ACC112 (cell line): Measurements from ENCODE around the gene F13A1.

Source experiments
- H2AFZ ChIP-seq: fragments of 200-600 bp; sonication (generic); one replicate; pipeline ENCODE4 v1.6.0; 2017; ENCODE audit warnings: antibody characterized with exemption, low read length; ENCODE audit not compliant: unreplicated experiment
- H3K27ac ChIP-seq: fragments of 200-600 bp; sonication (generic); 2 replicates; pipeline ENCODE4 v1.5.1; 2014; ENCODE audit warnings: low read depth, mild to moderate bottlenecking, antibody characterized with exemption, low read length, moderate library complexity
- H3K27me3 ChIP-seq: fragments of 200-600 bp; sonication (generic); 2 replicates; pipeline ENCODE4 v1.6.1; 2014; ENCODE audit warnings: mild to moderate bottlenecking, antibody characterized with exemption, low read length, moderate library complexity, mixed read lengths; ENCODE audit not compliant: insufficient read depth
- H3K36me3 ChIP-seq: fragments of 200-600 bp; sonication (generic); 2 replicates; pipeline ENCODE4 v1.6.1; 2016; ENCODE audit warnings: mild to moderate bottlenecking, antibody characterized with exemption, low read length, moderate library complexity, mixed read lengths; ENCODE audit not compliant: insufficient read depth
- H3K4me1 ChIP-seq: fragments of 200-600 bp; sonication (generic); one replicate; pipeline ENCODE4 v1.6.1; 2016; ENCODE audit warnings: low read length, mixed read lengths; ENCODE audit not compliant: insufficient read depth, unreplicated experiment, control insufficient read depth
- H3K4me3 ChIP-seq: fragments of 200-600 bp; sonication (generic); 2 replicates; pipeline ENCODE4 v1.5.1; 2014; ENCODE audit warnings: mild to moderate bottlenecking, low read depth, low read length
- H3K79me2 ChIP-seq: fragments of 200-600 bp; sonication (generic); one replicate; pipeline ENCODE4 v1.6.0; 2016; ENCODE audit warnings: low read length; ENCODE audit not compliant: control insufficient read depth, unreplicated experiment, insufficient read depth

Gene F13A1

DNA sequence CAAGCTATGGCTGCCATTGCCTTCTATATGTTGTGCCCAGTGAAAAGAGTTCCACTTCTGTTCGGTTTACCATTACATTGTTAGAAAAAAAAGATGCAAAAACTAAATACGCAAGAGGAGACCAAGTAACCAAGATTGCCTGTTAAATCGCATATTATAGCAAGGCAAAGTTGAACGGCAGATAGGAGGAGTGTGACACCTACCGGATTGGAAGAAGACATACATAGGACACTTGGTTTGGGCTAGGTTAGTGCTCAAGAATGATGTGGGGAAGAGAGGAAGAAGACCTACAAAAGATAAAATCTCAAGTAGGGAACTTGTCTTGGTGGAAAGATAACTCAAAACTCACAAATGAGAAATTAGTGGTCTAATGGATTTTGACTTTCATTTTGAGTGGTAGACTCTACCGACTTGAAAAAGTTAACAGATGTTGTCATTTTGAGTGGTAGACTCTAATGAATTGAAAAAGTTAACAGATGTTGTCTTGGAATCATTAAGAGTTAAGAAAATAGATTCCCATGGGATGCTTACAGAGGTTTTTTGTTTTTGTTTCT is 95.5 kb downstream of the F13A1 start:
- Histone ChIP-seq H3K79me2 (no peaks in the 10 kb centered on the region), H3K36me3 (no peaks in the 10 kb centered on the region), H3K4me3 (no peak overlapping the region), H3K4me1 (no peaks in the 10 kb centered on the region), H3K27me3 (no peaks in the 10 kb centered on the region), H2AFZ (no peak overlapping the region), H3K27ac (no peak overlapping the region)

DNA sequence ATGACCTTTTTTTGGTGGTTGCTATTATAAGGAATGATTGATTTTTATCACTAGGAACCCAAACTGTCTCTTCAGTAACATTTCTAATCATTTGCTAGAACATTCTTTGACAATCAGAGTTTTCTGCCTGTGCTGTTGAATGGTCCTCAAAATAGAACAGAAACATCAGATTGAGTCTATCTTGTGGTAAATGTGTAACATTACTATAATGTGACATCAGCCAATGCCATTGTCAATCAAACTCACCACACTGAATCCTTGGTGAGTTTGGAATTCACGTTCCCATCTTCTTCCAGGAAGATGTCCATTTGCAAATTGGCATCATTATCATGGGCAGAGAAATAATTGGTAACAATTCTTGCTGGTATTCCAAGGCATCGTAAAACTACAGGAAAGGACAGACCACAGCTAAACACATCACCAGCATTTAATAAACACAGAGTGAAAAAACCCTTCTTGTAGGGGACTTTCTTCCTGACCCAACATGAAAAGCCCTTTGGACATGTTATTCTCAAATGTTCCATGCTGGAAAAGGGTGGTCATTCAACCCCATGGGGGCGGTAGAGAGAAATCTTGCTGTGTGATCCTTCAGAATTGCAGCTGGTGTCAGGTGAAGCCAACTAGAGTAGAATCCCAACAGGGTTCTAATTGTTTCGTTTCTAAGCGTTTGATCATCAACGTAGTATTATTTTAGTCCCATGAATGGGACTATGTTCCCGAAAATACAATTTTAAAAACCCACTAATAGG is 98.5 kb downstream of the F13A1 start:
- Histone ChIP-seq H3K79me2 (no peaks in the 10 kb centered on the region), H3K27me3 (no peaks in the 10 kb centered on the region), H3K4me3 (no peak overlapping the region), H2AFZ (no peak overlapping the region), H3K4me1 (no peaks in the 10 kb centered on the region), H3K36me3 (no peaks in the 10 kb centered on the region), H3K27ac (no peak overlapping the region)

- no peak overlapping the region for H3K27ac ChIP-seq
- no peak overlapping the region for H2AFZ ChIP-seq
Measured at GRCh38 chr6:6220718-6221117, 99.7 kb downstream of the F13A1 start.

DNA sequence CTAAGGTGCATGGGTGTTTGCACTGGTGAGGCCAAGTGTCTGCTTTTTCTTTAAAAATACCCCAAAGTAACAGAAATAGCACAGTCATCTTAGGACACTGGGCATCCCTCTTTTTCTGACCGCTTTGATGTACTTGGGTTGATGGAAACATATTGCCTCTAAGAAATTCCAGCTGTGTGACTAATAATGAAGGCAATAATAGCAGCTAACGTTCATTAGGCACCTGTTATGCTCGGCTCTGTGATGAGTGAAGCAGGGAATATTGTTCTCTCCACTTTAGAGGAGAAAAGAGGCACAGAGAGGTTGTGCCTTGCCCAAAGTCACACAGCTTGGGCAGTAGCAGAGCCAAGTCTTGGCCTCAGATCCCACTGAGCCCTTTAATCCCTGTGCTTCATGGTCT is 100.7 kb downstream of the F13A1 start:
- H2AFZ ChIP-seq: no peak overlapping the region
- no peaks in the 10 kb centered on the region for H3K36me3 ChIP-seq
- no peak overlapping the region for H3K27ac ChIP-seq
- no peaks in the 10 kb centered on the region for H3K4me1 ChIP-seq
- no peaks in the 10 kb centered on the region for H3K79me2 ChIP-seq
- H3K4me3 ChIP-seq: no peak overlapping the region
- H3K27me3 ChIP-seq: no peaks in the 10 kb centered on the region

More at GRCh38 chr6:6220718-6221117, 99.7 kb downstream of the F13A1 start:
- Histone ChIP-seq H3K27me3 (no peaks in the 10 kb centered on the region), H3K4me3 (no peak overlapping the region), H3K36me3 (no peaks in the 10 kb centered on the region), H3K79me2 (no peaks in the 10 kb centered on the region), H3K4me1 (no peaks in the 10 kb centered on the region)

- Histone ChIP-seq H3K27me3 (no peaks in the 10 kb centered on the region), H3K36me3 (no peaks in the 10 kb centered on the region), H3K4me1 (no peaks in the 10 kb centered on the region), H3K4me3 (no peak overlapping the region), H2AFZ (no peak overlapping the region), H3K27ac (no peak overlapping the region), H3K79me2 (no peaks in the 10 kb centered on the region)
Measured at GRCh38 chr6:6218759-6219085, 101.7 kb downstream of the F13A1 start.

DNA sequence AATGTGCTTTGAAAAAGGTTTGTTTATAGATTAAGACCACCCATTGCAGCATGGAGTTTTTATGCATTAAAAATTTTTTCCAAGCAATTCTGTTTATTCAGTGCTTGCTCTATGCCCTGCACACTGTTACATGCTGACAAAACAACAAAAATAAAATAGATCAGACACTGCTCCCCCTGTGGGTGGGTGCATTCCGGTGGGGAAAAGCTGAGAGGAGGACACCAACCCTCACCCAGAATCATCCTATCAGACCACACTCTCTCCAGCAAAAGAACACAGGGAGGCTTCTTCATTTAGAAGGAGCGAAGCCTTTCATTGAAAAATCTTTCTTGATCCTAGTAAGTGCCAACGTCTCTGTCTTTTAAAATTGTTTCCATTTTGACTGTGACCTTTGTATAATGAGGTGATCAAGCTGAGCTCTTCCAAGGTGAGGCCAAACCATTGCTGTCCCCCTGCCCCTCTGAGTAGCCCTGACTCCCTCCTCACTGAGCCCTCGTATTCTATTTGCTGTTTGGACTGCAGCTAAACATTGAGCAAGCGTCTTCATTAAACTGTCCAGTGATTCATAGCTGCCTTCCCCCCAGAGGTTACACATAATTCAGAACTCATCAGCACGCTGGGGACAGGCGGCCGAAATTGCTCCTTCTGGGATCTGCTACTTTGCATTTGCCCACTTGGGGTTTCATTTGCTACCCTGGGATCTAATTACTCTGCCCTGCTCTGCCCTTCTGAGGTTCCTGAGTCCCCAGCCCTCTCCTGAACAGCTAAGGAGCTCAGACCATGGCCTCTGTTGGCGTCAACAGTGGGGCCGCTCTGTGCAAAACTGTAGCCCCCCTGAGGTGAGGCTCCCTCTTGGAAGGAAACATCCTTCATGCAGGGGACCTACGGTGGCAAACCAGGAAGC is 102.4 kb downstream of the F13A1 start:
- no peak overlapping the region for H2AFZ ChIP-seq
- H3K79me2 ChIP-seq: no peaks in the 10 kb centered on the region
- no peak overlapping the region for H3K27ac ChIP-seq
- no peaks in the 10 kb centered on the region for H3K27me3 ChIP-seq
- H3K4me1 ChIP-seq: no peaks in the 10 kb centered on the region
- H3K4me3 ChIP-seq: no peak overlapping the region
- no peaks in the 10 kb centered on the region for H3K36me3 ChIP-seq

DNA sequence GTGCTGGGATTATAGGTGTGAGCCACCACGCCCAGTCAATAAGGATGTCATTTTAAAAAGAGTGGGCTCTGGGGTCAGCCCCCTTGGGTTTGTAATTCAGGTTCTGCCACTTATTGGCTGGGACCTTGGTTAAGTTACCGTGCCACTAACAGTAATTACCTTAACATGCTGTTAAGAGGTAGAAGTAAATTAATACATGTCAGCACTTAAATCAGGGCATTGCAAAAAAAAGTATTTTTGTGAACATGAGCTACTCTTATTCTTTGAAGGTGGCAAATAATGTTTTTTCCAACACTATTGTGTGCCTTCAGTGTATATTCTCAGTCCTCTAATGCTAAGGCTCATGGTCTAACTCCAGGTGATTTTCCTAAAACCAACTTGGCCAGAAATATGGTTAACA is 109.5 kb downstream of the F13A1 start:
- Histone ChIP-seq H3K4me1 (no peaks in the 10 kb centered on the region), H3K79me2 (no peaks in the 10 kb centered on the region), H3K27me3 (no peaks in the 10 kb centered on the region), H3K4me3 (no peak overlapping the region), H2AFZ (no peak overlapping the region), H3K27ac (no peak overlapping the region), H3K36me3 (no peaks in the 10 kb centered on the region)

- Histone ChIP-seq H3K4me3 (no peak overlapping the region), H3K27me3 (no peaks in the 10 kb centered on the region), H3K79me2 (no peaks in the 10 kb centered on the region), H3K27ac (no peak overlapping the region), H3K4me1 (no peaks in the 10 kb centered on the region), H3K36me3 (no peaks in the 10 kb centered on the region), H2AFZ (no peak overlapping the region)
Measured at GRCh38 chr6:6202886-6203285, 117.6 kb downstream of the F13A1 start.

DNA sequence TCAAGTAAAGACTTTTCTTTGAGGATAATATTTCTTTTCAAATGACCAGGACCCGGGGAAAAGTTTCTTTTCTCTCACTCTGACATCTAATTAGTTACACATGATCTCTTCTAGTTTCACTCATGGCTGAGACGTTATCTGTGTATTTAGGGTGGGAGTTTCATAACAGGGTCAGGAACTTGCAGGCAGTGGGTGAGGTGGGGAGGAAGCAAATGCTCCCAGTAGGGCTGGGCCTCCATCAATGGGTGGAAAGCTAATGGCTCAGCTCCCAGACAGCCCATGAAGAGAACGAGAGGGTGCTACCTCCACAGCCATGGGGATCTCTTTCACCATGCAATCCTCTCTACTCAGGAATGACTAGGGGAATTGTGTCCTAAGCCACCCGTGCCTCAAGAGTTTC is 119.3 kb downstream of the F13A1 start:
- Histone ChIP-seq H3K27ac (no peak overlapping the region), H3K36me3 (no peaks in the 10 kb centered on the region), H3K4me1 (no peaks in the 10 kb centered on the region), H3K4me3 (no peak overlapping the region), H3K79me2 (no peaks in the 10 kb centered on the region), H2AFZ (no peak overlapping the region), H3K27me3 (no peaks in the 10 kb centered on the region)

GRCh38 chr6:6199678-6200077 is 120.8 kb downstream of the F13A1 start:
- Histone ChIP-seq H3K4me1 (no peaks in the 10 kb centered on the region), H3K79me2 (no peaks in the 10 kb centered on the region), H3K27me3 (no peaks in the 10 kb centered on the region), H3K27ac (no peak overlapping the region), H2AFZ (no peak overlapping the region), H3K36me3 (no peaks in the 10 kb centered on the region), H3K4me3 (no peak overlapping the region)

GRCh38 chr6:6196762-6197161 is 123.7 kb downstream of the F13A1 start:
- no peaks in the 10 kb centered on the region for H3K27me3 ChIP-seq
- no peaks in the 10 kb centered on the region for H3K36me3 ChIP-seq
- no peaks in the 10 kb centered on the region for H3K4me1 ChIP-seq

More at GRCh38 chr6:6196762-6197161, 123.7 kb downstream of the F13A1 start:
- no peak overlapping the region for H3K27ac ChIP-seq
- no peaks in the 10 kb centered on the region for H3K79me2 ChIP-seq
- H2AFZ ChIP-seq: no peak overlapping the region
- no peak overlapping the region for H3K4me3 ChIP-seq
